ENCODE data around the gene NANOS1. TPM values are rescaled to one million over a fixed set of nuclear protein-coding genes. Genes with fewer than 3 reads are reported as not detected.
"Not testable (repeated sequence)": the region's sequence is repeated elsewhere in the genome, so short reads cannot be mapped to it uniquely, and the experiment has no call there.

NANOS1 gene
- polyA plus RNA-seq, 2 donors = 1.1 to 1.3 TPM

DNA sequence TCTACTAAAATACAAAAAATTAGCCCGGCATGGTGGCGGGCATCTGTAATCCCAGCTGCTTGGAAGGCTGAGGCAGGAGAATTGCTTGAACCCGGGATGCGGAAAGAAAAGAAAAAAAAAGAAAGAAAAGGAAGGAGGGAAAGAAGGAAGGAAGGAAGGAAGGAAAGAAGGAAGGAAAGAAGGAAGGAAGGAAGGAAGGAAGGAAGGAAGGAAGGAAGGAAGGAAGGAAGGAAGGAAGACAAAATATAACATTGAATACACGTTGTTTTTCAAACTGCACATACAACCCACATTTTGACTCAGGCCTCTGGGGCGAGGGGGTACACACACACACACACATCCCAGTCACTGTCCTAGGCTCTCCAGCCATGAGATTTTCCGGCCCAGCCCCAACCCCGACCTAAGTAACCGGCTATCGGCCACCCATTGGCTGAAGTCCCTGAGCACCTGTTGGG, 1.0 kb upstream of the NANOS1 start:
- H3K4me3 ChIP-seq (ENCODE audit: low read depth in 1 of 2, low read length in 2 of 2); H3K4me1 ChIP-seq (ENCODE audit: control insufficient read depth in 2 of 2, insufficient read depth in 2 of 2, low read length in 1 of 2); H3K36me3 ChIP-seq (ENCODE audit: control insufficient read depth in 2 of 2, insufficient read depth in 2 of 2, low read length in 1 of 2); H3K9me3 ChIP-seq (ENCODE audit: control insufficient read depth in 2 of 2, insufficient read depth in 1 of 2, low read depth in 1 of 2, low read length in 1 of 2); H3K27me3 ChIP-seq (ENCODE audit: control insufficient read depth in 1 of 2, insufficient read depth in 2 of 2, low read length in 2 of 2): not testable (repeated sequence)
- WGBS, 2 donors = 67 to 77% methylated on average over 10 of the region's 10 CpGs
- peak overlapping the region; percentile 39 to 79 for H3K27ac ChIP-seq (ENCODE audit: low read depth in 2 of 2, low read length in 1 of 2)

DNA sequence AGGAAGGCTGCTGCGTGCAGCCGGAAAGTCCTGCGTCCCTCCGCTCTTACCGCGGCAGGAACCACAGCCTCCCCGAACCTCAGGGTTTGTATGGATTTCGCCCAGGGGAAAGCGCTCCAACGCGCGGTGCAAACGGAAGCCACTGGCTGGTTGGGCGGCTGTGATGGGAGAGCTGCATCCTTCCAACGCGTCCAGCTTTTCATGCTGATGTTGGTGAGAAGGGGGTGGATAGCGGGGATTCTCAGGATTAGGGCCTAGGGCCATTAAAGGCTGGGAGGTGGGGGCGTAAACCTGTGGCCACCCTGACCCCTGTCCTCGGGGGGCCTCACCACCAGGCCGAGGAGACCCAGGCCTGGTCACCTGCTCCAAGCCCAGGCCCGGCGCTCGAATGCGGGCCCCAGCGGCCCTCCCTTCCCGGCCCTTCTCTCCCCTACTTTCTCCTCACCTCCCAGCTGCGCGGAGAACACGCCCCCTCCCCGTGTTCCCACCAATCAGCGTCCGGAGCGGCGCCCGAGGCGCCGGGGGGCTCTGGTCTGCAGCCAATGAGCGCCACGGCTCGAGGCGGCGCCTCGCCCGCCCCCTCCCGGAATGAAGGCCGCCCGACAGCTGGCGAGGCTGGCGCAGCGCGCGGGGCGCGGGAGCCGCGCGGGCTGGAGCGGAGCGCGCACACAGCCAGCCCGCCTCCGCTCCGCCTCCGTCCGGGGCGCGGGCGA, 458 bp upstream of the NANOS1 start:
- Histone ChIP-seq H3K4me3 (ENCODE audit: low read depth in 1 of 2, low read length in 2 of 2) (peak overlapping the region; percentile 30 to 56), H3K27ac (ENCODE audit: low read depth in 2 of 2, low read length in 1 of 2) (peak overlapping the region; percentile 39 to 79), H3K27me3 (ENCODE audit: control insufficient read depth in 1 of 2, insufficient read depth in 2 of 2, low read length in 2 of 2) (no peaks in the 10 kb centered on the region), H3K4me1 (ENCODE audit: control insufficient read depth in 2 of 2, insufficient read depth in 2 of 2, low read length in 1 of 2) (peaks cover 4% of the 10 kb centered on the region in 2 donors), H3K9me3 (ENCODE audit: control insufficient read depth in 2 of 2, insufficient read depth in 1 of 2, low read depth in 1 of 2, low read length in 1 of 2) (no peaks in the 10 kb centered on the region), H3K36me3 (ENCODE audit: control insufficient read depth in 2 of 2, insufficient read depth in 2 of 2, low read length in 1 of 2) (peaks cover 0 to 3% of the 10 kb centered on the region in 2 donors)
- WGBS, 2 donors = 6 to 7% methylated on average over 49 to 68 of the region's 68 CpGs

DNA sequence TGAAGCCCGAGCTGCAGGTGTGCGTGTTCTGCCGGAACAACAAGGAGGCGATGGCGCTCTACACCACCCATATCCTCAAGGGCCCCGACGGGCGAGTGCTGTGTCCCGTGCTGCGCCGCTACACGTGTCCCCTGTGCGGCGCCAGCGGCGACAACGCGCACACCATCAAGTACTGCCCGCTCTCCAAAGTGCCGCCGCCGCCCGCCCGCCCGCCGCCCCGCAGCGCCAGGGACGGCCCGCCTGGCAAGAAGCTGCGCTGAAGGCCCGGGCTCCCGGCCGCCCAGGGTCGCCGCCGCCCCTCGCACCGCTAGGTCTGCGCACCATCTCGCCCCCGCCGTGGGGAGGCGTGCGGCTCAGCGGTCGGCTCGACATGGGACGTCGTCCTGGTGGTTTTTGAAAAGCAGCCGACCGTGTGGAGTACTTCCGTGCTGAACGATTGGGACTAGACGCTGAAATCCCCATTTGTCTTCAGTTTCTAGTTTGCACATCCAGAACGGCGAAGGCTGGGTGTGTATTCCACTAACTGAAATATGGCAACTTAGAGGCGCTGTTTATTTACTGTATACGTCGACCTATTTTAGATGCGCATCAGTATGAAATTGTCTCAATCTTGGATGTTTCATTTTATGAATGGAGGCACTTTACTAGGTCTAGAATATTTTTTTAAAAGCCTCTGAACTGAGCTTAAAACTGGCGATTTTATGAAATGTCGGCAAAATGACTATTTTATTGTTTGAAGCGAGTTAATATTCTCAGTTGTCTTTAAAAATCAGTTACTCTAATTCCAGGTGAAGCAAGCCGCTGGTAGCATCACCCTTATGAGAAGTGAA, 1.1 kb downstream of the NANOS1 start:
- peak overlapping the region in 1 of 2 donors; percentile 17 for H3K27ac ChIP-seq (ENCODE audit: low read depth in 2 of 2, low read length in 1 of 2)
- 5 to 9% methylated on average over 40 to 65 of the region's 65 CpGs for WGBS, 2 donors

DNA sequence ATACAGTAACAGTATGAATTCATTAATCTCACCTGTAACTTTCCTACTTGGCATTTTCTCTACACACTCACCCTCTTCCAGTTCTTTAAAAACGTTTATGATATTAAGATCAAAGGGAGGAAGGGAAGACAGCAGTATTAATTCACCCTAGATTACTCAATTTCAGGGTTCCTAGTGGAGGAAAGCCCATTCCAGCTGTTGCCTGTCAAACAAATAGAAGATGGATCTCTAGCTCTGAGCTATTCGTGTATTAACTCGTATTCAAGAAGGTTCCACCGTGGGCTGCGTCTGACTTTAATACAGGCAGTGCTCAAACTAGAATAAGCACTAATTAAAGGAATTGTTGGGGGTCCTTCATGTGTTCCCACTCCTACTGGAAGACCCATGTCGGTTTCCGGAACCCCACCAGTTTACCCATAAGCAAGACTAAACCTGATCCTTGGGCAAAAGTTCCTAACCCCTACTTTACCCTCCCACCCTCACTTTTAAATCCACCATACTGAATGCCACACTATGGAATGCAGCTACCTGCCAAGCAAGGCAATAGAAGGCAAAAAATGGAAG, 2.1 kb downstream of the NANOS1 start:
- Histone ChIP-seq H3K36me3 (ENCODE audit: control insufficient read depth in 2 of 2, insufficient read depth in 2 of 2, low read length in 1 of 2) (peaks cover 0 to 5% of the 10 kb centered on the region in 2 donors), H3K9me3 (ENCODE audit: control insufficient read depth in 2 of 2, insufficient read depth in 1 of 2, low read depth in 1 of 2, low read length in 1 of 2) (no peaks in the 10 kb centered on the region), H3K4me1 (ENCODE audit: control insufficient read depth in 2 of 2, insufficient read depth in 2 of 2, low read length in 1 of 2) (peaks cover 4% of the 10 kb centered on the region in 2 donors), H3K27me3 (ENCODE audit: control insufficient read depth in 1 of 2, insufficient read depth in 2 of 2, low read length in 2 of 2) (no peaks in the 10 kb centered on the region), H3K27ac (ENCODE audit: low read depth in 2 of 2, low read length in 1 of 2) (no peak overlapping the region), H3K4me3 (ENCODE audit: low read depth in 1 of 2, low read length in 2 of 2) (no peak overlapping the region)
- WGBS, 2 donors = 37 to 56% methylated on average over 7 of the region's 7 CpGs

More for the DNA sequence above, 1.1 kb downstream of the NANOS1 start:
- no peaks in the 10 kb centered on the region for H3K9me3 ChIP-seq (ENCODE audit: control insufficient read depth in 2 of 2, insufficient read depth in 1 of 2, low read depth in 1 of 2, low read length in 1 of 2)
- H3K27me3 ChIP-seq (ENCODE audit: control insufficient read depth in 1 of 2, insufficient read depth in 2 of 2, low read length in 2 of 2) = no peaks in the 10 kb centered on the region
- H3K4me1 ChIP-seq (ENCODE audit: control insufficient read depth in 2 of 2, insufficient read depth in 2 of 2, low read length in 1 of 2) = peaks cover 4% of the 10 kb centered on the region in 2 donors
- peaks cover 0 to 5% of the 10 kb centered on the region in 2 donors for H3K36me3 ChIP-seq (ENCODE audit: control insufficient read depth in 2 of 2, insufficient read depth in 2 of 2, low read length in 1 of 2)
- H3K4me3 ChIP-seq (ENCODE audit: low read depth in 1 of 2, low read length in 2 of 2) = peak overlapping the region; percentile 55 to 56

DNA sequence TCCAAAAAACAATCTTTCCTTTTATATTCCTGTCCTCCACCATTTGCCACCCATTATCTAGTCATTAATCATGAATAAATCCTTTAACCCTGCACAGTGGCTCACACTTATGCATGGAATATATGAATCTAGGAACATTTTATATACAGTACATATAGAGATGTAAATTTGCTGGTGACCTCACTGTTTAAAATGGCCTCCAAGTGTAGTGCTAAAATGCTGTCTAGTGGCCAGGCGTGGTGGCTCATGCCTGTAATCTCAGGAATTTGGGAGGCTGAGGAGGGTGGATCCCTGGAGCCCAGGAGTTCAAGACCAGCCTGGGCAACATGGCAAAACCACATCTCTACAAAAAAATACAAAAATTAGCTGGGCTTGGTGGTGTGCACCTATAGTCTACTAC, 9.6 kb downstream of the NANOS1 start:
- no peak overlapping the region for H3K4me3 ChIP-seq (ENCODE audit: low read depth in 1 of 2, low read length in 2 of 2)
- peaks cover 16 to 35% of the 10 kb centered on the region in 2 donors for H3K36me3 ChIP-seq (ENCODE audit: control insufficient read depth in 2 of 2, insufficient read depth in 2 of 2, low read length in 1 of 2)

DNA sequence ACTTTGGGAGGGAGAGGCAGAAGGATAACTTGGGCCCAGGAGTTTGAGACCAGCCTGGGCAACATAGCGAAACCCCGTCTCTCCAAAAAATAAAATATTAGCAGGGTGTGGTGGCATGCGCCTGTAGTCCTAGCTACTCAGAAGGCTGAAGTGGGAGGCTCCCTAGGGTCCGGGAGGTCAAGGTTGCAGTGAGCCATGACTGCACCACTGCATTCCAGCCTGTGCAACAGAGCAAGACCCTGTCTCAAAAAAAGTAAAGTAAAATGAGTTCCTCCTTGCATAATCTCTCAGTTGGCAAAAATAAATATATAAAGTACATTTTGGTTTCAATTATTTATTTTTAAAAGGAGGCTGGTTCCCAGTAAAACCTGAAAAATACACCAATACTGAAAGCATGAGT, 11.8 kb downstream of the NANOS1 start:
- H3K4me3 ChIP-seq (ENCODE audit: low read depth in 1 of 2, low read length in 2 of 2) = no peak overlapping the region
- no peaks in the 10 kb centered on the region for H3K4me1 ChIP-seq (ENCODE audit: control insufficient read depth in 2 of 2, insufficient read depth in 2 of 2, low read length in 1 of 2)
- H3K36me3 ChIP-seq (ENCODE audit: control insufficient read depth in 2 of 2, insufficient read depth in 2 of 2, low read length in 1 of 2) = peaks cover 16 to 38% of the 10 kb centered on the region in 2 donors
- no peak overlapping the region for H3K27ac ChIP-seq (ENCODE audit: low read depth in 2 of 2, low read length in 1 of 2)
- whole genome bisulfite sequencing, 2 donors = 94 to 95% methylated on average over 4 of the region's 4 CpGs
- no peaks in the 10 kb centered on the region for H3K9me3 ChIP-seq (ENCODE audit: control insufficient read depth in 2 of 2, insufficient read depth in 1 of 2, low read depth in 1 of 2, low read length in 1 of 2)
- H3K27me3 ChIP-seq (ENCODE audit: control insufficient read depth in 1 of 2, insufficient read depth in 2 of 2, low read length in 2 of 2) = no peaks in the 10 kb centered on the region

More for the DNA sequence above, 9.6 kb downstream of the NANOS1 start:
- Histone ChIP-seq H3K27me3 (ENCODE audit: control insufficient read depth in 1 of 2, insufficient read depth in 2 of 2, low read length in 2 of 2) (no peaks in the 10 kb centered on the region), H3K27ac (ENCODE audit: low read depth in 2 of 2, low read length in 1 of 2) (no peak overlapping the region), H3K4me1 (ENCODE audit: control insufficient read depth in 2 of 2, insufficient read depth in 2 of 2, low read length in 1 of 2) (no peaks in the 10 kb centered on the region), H3K9me3 (ENCODE audit: control insufficient read depth in 2 of 2, insufficient read depth in 1 of 2, low read depth in 1 of 2, low read length in 1 of 2) (no peaks in the 10 kb centered on the region)
- WGBS, 2 donors = 69 to 90% methylated on average over 1 of the region's 1 CpG

DNA sequence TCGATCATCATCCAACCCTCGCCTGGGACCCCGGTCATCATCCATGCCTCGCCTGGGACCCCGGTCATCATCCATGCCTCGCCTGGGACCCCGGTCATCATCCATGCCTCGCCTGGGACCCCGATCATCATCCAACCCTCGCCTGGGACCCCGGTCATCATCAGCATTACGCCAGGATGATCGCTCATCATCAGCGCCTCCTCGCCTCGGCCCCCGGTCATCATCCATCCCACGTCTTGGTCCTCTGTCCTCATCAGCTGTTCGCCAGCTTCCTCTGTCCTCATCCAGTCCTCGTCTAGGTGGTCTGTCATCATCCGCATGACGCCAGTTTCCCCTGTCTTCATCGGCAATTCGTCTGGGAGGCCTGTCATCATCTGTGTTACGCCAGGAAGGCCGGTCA, 12.7 kb downstream of the NANOS1 start:
- Histone ChIP-seq H3K4me1 (ENCODE audit: control insufficient read depth in 2 of 2, insufficient read depth in 2 of 2, low read length in 1 of 2) (no peaks in the 10 kb centered on the region), H3K36me3 (ENCODE audit: control insufficient read depth in 2 of 2, insufficient read depth in 2 of 2, low read length in 1 of 2) (peaks cover 14 to 35% of the 10 kb centered on the region in 2 donors)

DNA sequence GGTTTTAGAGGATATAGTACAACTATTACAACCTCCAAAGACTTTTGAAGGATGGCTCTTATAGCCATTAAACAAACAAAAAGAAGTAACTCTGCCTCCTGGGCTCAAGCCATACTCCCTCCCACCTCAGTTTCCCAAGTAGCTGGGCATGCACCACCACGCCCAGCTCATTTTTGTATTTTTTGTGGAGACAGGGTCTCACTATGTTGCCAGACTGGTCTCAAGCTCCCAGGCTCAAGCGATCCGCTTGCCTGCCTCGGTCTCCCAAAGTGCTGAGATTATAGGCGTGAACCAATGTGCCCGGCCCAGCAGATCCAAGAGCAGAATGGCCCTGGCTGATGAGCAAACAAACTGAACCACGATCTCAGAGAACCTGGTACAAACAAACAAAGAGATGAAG, 16.0 kb downstream of the NANOS1 start:
- H3K27me3 ChIP-seq (ENCODE audit: control insufficient read depth in 1 of 2, insufficient read depth in 2 of 2, low read length in 2 of 2) = no peaks in the 10 kb centered on the region
- WGBS, 2 donors = 88 to 90% methylated on average over 7 of the region's 7 CpGs
- H3K36me3 ChIP-seq (ENCODE audit: control insufficient read depth in 2 of 2, insufficient read depth in 2 of 2, low read length in 1 of 2) = peaks cover 11 to 34% of the 10 kb centered on the region in 2 donors

More for the DNA sequence above, 12.7 kb downstream of the NANOS1 start:
- H3K27me3 ChIP-seq (ENCODE audit: control insufficient read depth in 1 of 2, insufficient read depth in 2 of 2, low read length in 2 of 2) = no peaks in the 10 kb centered on the region
- H3K27ac ChIP-seq (ENCODE audit: low read depth in 2 of 2, low read length in 1 of 2) = no peak overlapping the region
- no peaks in the 10 kb centered on the region for H3K9me3 ChIP-seq (ENCODE audit: control insufficient read depth in 2 of 2, insufficient read depth in 1 of 2, low read depth in 1 of 2, low read length in 1 of 2)
- no peak overlapping the region for H3K4me3 ChIP-seq (ENCODE audit: low read depth in 1 of 2, low read length in 2 of 2)
- 96 to 98% methylated on average over 26 of the region's 26 CpGs for WGBS, 2 donors

DNA sequence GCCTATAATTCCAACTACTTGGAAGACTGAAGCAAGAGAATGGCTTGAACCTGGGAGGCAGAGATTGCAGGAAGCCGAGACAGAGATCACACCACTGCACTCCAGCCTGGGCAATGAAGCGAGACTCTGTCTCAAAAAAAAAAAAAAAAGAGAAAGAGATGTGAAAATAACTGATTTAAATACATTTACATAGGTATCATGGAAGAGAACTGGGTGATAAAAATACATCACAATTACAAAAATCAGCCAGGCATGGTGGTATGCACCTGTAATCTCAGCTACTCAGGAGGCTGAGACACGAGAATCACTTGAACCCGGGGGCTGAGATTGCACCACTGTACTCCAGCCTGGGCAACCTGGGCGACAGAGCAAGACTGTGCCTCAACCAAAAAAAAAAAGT, 19.8 kb downstream of the NANOS1 start:
- Histone ChIP-seq H3K4me3 (ENCODE audit: low read depth in 1 of 2, low read length in 2 of 2) (no peak overlapping the region), H3K36me3 (ENCODE audit: control insufficient read depth in 2 of 2, insufficient read depth in 2 of 2, low read length in 1 of 2) (peaks cover 14 to 17% of the 10 kb centered on the region in 2 donors), H3K27me3 (ENCODE audit: control insufficient read depth in 1 of 2, insufficient read depth in 2 of 2, low read length in 2 of 2) (no peaks in the 10 kb centered on the region), H3K9me3 (ENCODE audit: control insufficient read depth in 2 of 2, insufficient read depth in 1 of 2, low read depth in 1 of 2, low read length in 1 of 2) (no peaks in the 10 kb centered on the region), H3K27ac (ENCODE audit: low read depth in 2 of 2, low read length in 1 of 2) (no peak overlapping the region), H3K4me1 (ENCODE audit: control insufficient read depth in 2 of 2, insufficient read depth in 2 of 2, low read length in 1 of 2) (no peaks in the 10 kb centered on the region)
- 93 to 96% methylated on average over 5 of the region's 5 CpGs for WGBS, 2 donors

More for the DNA sequence above, 16.0 kb downstream of the NANOS1 start:
- H3K27ac ChIP-seq (ENCODE audit: low read depth in 2 of 2, low read length in 1 of 2) = no peak overlapping the region
- no peaks in the 10 kb centered on the region for H3K9me3 ChIP-seq (ENCODE audit: control insufficient read depth in 2 of 2, insufficient read depth in 1 of 2, low read depth in 1 of 2, low read length in 1 of 2)
- H3K4me3 ChIP-seq (ENCODE audit: low read depth in 1 of 2, low read length in 2 of 2) = no peak overlapping the region
- H3K4me1 ChIP-seq (ENCODE audit: control insufficient read depth in 2 of 2, insufficient read depth in 2 of 2, low read length in 1 of 2) = no peaks in the 10 kb centered on the region
